T47D (cell line): Measurements from ENCODE around the gene PCED1A.
"Not testable (repeated sequence)": the region's sequence is repeated elsewhere in the genome, so short reads cannot be mapped to it uniquely, and the experiment has no call there.

Experiments
- DNase-seq, 2 experiments: peaks; one replicate each; pipeline versions ENCODE4 v3.0.0 to v3.0.0-alpha.2; 2011 to 2012; ENCODE audit warnings: low read depth in 1 of 2, low spot score in 1 of 2
- JUND ChIP-seq: IDR thresholded peaks from 2 replicates; pipeline ENCODE4 v1.6.1; 2012; ENCODE audit warnings: low read depth
- in situ Hi-C: cut with HindIII; loops from 2 replicates; pipeline ENCODE4 v1.10.0; 2016; ENCODE audit warnings: low sequenced_read_pairs, low pct_unique_long_range_greater_than_20kb

PCED1A gene

DNA sequence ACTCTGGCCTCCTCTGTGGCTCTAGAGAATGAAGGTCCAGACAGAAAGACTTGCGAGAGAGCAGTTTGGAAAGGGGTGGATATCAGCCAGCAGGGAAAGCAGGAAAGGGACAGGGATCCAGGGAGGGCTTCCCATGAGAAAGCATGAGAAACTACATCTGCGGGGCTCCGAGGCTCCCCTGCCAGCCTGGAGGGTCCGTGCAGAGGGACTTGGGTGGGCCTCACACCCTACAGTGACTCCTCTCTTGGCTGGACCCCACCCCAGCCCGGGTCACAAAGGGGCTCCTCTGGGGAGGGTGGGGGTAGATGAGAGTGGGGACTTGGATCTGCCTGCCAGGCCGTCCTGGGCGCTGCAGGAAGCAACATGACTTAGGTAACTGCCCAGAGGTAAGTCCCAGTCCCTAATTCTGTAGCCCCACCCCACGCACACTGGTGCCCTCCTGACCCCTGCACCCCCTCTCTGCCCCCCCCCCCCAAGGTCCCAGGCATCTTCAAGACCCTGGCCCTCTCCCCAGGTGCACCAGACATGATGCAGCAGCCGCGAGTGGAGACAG lies 24.3 kb downstream of the PCED1A start, which contains the start of gene TMEM239:
Gene TMEM239 (plus strand): TSS at position 335 of the 553 bp plus-strand sequence. CDS start 191 bp downstream, at position 526.
- in situ Hi-C loops: no loop called here
- TF ChIP-seq JUND: no peak
- no peak for DNase-seq

DNA sequence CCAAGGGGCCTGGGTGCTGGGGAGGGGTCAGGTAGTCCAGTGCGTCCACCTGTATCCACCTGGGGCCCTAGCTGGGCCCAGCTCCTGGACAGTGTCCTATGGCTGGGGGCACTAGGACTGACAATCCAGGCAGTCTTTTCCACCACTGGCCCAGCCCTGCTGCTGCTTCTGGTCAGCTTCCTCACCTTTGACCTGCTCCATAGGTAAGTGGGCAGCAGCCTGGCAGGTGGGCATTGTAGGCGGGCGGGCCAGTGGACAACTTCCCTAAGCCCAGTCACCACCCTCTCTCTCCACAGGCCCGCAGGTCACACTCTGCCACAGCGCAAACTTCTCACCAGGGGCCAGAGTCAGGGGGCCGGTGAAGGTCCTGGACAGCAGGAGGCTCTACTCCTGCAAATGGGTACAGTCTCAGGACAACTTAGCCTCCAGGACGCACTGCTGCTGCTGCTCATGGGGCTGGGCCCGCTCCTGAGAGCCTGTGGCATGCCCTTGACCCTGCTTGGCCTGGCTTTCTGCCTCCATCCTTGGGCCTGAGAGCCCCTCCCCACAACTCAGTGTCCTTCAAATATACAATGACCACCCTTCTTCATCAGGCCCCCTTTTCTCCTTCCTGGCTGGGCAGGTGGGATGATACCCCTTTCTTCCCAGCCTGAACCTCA lies 25.1 kb downstream of the PCED1A start:
- TF ChIP-seq JUND: no peak
- no peak for DNase-seq
- in situ Hi-C loops: no loop called here

DNA sequence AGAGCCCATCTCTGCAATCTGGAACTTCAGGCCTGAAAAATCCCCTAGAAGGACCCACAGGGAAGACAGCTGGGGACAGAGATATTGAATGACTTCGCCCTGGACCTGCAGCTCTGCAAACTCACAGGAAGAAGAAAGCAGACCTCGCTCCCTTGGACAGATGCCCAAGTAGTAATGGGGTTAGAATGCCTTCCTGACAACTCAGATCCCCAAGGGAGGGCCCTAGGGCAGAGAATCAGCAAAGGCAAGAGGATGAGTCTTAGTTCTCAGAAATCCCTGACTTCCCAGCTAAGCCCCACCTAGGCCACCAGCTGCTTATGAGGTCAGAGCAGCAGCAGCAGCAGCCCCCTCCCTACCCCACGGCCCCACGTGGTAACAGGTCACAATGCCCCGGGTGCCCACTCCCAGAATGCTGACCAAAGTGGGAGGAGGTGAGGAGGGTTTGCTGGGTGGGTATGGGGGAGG lies 25.8 kb downstream of the PCED1A start, which contains the start of gene C20orf141:
Gene C20orf141 (plus strand): TSS at position 401 of the 465 bp plus-strand sequence. CDS start 198 bp downstream, outside the sequence.
- in situ Hi-C loops: no loop called here
- DNase-seq: peak in 1 of 2 experiments; percentile 27
- TF ChIP-seq JUND: no peak

DNA sequence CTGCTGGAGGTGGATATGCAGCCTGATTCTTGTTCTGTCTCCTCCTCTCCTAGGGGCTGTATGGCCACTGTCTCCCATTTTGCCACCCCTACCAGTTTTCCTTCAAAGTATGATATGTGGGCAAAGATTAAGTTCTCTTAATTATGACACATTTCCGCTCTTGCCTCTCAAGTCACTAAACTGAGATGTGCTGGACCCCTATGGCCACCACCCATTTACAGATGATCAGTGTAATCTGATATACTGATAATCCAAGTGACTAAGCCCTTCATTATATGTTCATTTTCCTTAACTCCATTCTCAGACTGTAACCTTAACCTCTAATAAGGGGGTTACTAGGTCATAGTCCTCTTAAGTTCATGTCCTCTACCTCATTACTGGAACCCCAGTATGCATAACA lies 26.4 kb downstream of the PCED1A start:
- TF ChIP-seq JUND: no peak
- DNase-seq: no peak
- in situ Hi-C loops: no loop called here

DNA sequence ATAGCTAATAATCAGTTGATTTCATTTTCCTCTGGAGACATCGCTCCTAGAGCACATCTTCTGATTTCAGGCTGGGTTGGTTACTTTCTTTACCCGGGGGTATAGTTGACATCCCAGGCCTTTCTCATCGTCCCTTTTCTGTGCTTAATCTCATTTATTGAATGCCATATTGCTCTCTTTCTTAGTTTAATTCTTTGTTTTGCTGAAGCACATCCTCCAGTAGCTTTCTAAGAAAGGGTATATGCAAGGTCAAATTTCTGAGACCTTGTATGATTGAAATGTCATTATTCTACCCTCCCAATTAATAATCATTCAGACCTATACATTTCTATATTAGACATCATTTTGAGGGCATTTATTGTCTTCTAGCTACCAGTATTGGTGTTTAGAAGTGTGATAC lies 28.3 kb downstream of the PCED1A start:
- in situ Hi-C loops: no loop called here
- no peak for DNase-seq
- no peak for TF ChIP-seq JUND

DNA sequence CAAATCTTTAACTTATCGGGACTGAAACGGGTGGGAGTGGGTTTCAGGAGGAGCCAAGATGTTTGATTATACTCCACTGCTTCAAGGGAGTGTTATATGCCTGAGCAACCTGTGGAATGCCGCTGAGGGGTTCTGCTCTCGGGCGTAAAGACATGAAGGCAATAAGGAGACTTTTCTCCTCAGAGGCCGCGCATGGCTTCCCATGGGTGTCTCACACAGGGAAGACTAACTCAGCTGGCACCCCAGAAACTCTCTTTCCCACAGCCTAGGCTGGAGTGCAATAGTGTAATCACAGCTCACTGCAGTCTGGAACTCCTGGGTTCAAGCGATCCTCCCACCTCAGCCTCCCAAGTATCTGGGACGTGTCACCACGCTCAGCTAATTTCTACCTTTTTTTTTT lies 30.8 kb downstream of the PCED1A start:
- TF ChIP-seq JUND: no peak
- no peak for DNase-seq
- in situ Hi-C loops: no loop called here

DNA sequence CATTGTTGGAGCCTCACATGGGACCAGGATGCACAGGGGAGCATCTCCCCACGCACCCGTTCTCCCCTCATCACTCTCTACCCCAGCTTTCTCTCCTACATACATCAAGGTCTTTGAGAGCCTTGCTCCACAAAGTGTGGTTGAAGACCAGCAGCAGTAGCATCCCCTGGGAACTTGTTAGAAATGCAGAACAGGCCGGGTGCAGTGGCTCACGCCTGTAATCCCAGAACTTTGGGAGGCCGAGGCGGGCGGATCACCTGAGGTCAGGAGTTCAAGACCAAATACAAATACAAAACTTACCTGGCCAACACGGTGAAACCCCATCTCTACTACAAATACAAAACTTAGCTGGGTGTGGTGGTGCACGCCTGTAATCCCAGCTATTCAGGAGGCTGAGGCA lies 32.5 kb downstream of the PCED1A start:
- DNase-seq, in situ Hi-C loops: not testable (repeated sequence)

DNA sequence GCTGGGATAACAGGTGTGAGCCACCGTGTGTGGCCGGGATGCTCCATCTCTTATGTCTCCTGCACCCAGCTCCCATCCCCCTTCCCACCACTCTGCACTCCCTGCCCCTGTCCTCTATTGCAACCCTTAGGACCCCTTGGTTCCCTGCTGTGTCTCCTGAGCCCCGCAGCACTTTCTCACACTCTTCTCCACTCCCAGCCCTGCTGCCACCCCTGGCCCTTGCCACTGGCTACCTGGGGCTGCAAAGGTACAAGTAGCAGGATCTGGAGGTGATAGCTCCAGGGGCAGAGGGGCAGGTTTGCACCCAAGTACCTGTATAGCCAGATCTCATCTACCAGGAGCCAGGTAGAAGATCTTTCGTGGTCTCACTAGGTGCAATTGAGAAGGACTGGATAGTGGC lies 33.4 kb downstream of the PCED1A start:
- no peak for DNase-seq
- in situ Hi-C loops: no loop called here
- no peak for TF ChIP-seq JUND

DNA sequence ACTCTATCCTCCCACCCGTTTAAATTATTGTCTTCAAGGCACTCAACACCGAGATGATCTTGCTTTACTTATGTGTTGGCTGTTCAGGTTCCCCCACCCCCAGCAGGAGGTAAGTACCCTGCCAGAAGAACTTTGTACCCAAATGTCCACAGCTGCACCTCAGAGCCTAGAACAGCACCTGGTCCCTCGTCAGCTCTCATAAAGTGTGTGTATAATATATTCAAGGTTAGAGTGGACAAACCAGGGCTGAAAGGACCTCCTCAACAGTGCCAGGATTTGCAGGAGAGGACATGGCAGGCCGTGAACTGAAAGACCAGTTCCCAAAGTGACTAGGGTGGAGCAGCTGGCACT lies 34.1 kb downstream of the PCED1A start:
- no peak for DNase-seq
- no peak for TF ChIP-seq JUND
- in situ Hi-C loops: no loop called here

DNA sequence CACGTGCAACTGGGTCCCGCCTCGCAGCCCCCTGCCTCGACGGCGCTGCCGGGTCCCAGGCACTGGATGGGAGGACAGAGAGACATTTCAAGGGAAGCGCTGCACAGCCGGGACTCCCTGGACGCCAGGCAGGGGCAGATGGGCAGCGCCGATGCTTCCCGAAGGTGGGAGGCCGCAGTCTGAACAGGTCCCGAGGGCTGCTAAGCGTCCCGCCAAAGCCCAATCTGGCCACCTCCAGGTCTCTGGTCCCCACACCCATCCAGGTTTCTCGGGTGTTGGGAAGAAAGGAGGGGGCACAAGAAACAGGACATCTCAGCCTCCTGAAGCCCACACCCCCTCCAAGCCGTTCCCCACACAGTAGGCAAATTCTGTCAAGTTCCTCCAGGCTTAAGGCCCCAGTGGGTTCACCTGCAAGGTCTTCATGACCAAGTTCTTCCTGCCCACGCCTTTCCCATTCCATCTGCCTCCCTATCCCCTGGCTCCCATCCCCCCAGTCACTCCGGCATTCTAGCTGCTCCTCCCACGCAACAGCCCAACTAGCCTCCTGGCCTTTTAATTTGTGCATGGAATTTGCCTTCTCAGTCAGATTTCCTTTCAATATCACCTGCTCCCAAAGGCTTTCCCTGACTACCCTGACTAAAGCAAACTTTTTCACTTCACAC lies 34.6 kb downstream of the PCED1A start:
- in situ Hi-C loops: no loop called here
- DNase-seq: peak in 1 of 2 experiments; percentile 35
- TF ChIP-seq JUND: no peak

DNA sequence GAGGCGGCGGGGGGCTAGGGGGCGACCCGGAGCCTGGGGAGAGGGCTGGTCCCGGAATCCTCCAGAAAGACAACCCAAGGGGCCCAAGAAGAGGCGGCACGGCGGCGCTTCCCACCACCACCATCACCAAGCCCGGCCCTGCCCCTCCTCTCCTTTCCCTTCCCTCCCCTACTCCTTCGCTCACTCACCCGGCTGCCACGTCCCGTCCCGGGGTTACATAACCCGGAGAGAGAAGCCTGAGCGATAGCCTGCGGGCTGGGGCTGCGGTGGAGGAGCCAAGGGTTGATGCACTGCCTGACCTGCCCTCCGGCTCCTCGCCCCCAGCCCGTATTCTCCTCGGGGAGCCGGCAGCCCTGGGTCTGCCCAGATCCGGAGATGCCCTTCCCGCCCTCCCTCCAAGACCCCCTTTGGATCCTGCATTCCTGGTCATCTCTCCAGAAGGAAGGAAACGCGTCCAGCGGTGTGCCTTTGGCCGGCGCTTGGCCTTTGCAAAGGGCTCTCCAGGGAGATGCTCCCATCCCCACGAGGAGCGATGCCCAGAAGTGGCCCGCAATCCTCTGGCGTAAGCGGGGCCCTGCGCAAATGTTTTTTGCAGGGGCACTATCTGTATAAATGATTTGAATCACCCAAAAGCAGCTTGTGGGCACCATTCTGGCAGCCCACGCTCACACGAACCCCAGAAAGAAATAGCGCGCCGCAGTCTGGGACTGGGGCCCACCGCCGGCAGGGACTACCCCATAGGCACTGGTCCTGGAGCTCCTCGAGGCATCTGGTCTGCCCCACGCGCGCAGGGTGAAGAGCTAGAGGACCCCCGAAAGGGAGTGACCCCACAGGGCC lies 35.4 kb downstream of the PCED1A start:
- in situ Hi-C loops: no loop called here
- no peak for TF ChIP-seq JUND
- no peak for DNase-seq

DNA sequence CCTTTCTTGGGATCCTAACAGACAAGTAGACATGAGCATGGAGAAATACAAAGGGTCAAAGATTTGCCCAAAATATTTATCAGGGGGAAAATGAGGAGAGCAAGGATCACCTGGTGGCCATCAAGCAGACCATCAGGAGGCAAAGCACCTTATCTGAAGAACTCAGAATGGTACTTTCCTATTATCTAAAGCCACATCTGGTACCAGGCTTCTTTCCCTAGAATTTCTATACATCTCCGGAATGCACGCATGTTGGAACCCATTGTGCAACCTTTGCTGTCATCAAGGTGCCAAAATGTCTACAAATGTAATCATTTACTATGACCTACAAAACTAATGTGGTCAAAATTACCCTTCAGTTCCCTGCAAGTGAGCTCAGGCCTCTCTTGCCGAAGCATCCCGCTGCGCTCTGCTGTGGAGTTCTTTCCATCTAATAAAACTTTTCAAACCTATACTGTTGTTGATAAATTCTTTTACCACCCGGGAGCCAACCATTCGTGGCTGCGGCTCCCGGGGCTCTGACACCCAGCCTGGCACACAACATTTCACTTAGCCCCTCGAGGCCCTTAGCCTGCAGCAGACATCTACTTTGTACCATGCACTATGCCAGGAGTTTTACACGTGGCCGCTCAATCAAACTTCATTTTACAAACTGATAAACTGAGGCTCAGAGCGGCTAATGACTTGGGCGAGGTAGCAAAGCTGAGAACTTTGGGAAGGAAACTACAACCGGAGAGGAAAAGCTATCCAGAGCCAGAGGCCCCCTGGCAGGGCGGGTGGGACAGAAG lies 36.2 kb downstream of the PCED1A start:
- in situ Hi-C loops: no loop called here
- DNase-seq: no peak

More for the DNA sequence above, 36.2 kb downstream of the PCED1A start:
- no peak for TF ChIP-seq JUND
